ENCODE results near the gene SSR2. TPM values are rescaled to one million over a fixed set of nuclear protein-coding genes. Genes with fewer than 3 reads are reported as not detected.

SSR2 gene
- total and polyA plus RNA-seq, 2 experiments from 2014 or later = 136 to 291 TPM

DNA sequence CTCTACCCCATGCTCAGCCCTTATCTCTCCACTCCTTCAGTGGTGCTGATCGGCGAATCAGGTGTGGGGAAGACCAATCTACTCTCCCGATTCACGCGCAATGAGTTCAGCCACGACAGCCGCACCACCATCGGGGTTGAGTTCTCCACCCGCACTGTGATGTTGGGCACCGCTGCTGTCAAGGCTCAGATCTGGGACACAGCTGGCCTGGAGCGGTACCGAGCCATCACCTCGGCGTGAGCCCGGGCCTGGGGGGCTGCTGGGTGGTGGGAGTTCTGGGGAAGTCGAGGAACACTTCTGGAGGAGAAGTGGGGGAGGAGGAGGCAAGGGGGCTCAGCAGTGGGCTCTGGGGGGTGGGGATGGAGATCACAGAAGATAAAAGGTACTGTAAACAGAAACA lies 45.1 kb upstream of the SSR2 start:
- no peak overlapping the region for H3K27ac Mint-ChIP-seq
- Histone ChIP-seq H3K27me3 (ENCODE audit: insufficient read depth) (peaks cover 7% of the 10 kb centered on the region; the same call in 1 of the 2 replicates), H4K20me1 (replicated peaks; ENCODE audit: insufficient read depth) (peaks cover 13% of the 10 kb centered on the region), H3K79me2 (replicated peaks; ENCODE audit: insufficient read depth) (0 out of 2 replicates have a peak, but pooled peaks cover 4% of the 10 kb centered on the region), H3K9me2 (ENCODE audit: insufficient read depth) (no peaks in the 10 kb centered on the region), H2AFZ (no peak overlapping the region), H3F3A (replicated peaks; ENCODE audit: low read depth) (peaks cover 16% of the 10 kb centered on the region; the same call in 1 of the 2 replicates), H3K4me3 (no peak overlapping the region), H3K4me2 (no peak overlapping the region), H3K4me1 (ENCODE audit: insufficient read depth) (peaks cover 20% of the 10 kb centered on the region), H3K27ac (ENCODE audit: low read depth) (no peak overlapping the region), H3K36me3 (ENCODE audit: insufficient read depth) (no peaks in the 10 kb centered on the region)
- H3K4me3 Mint-ChIP-seq = no peak overlapping the region
- H3K27me3 Mint-ChIP-seq (ENCODE audit: insufficient read depth, low read depth, poor library complexity) = peaks cover 23% of the 10 kb centered on the region
- DNase-seq (ENCODE audit: low spot score) (no peak), ATAC-seq (peak; percentile 2)
- peaks cover 39% of the 10 kb centered on the region for H3K36me3 Mint-ChIP-seq (ENCODE audit: low read depth)
- H3K9me3 Mint-ChIP-seq = no peaks in the 10 kb centered on the region; the same call in 2 of the 3 replicates
- TF ChIP-seq, protein P1, sequence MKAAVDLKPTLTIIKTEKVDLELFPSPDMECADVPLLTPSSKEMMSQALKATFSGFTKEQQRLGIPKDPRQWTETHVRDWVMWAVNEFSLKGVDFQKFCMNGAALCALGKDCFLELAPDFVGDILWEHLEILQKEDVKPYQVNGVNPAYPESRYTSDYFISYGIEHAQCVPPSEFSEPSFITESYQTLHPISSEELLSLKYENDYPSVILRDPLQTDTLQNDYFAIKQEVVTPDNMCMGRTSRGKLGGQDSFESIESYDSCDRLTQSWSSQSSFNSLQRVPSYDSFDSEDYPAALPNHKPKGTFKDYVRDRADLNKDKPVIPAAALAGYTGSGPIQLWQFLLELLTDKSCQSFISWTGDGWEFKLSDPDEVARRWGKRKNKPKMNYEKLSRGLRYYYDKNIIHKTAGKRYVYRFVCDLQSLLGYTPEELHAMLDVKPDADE (IDR thresholded peaks at IDR 0.05) = no peak
- TF ChIP-seq, protein P2, sequence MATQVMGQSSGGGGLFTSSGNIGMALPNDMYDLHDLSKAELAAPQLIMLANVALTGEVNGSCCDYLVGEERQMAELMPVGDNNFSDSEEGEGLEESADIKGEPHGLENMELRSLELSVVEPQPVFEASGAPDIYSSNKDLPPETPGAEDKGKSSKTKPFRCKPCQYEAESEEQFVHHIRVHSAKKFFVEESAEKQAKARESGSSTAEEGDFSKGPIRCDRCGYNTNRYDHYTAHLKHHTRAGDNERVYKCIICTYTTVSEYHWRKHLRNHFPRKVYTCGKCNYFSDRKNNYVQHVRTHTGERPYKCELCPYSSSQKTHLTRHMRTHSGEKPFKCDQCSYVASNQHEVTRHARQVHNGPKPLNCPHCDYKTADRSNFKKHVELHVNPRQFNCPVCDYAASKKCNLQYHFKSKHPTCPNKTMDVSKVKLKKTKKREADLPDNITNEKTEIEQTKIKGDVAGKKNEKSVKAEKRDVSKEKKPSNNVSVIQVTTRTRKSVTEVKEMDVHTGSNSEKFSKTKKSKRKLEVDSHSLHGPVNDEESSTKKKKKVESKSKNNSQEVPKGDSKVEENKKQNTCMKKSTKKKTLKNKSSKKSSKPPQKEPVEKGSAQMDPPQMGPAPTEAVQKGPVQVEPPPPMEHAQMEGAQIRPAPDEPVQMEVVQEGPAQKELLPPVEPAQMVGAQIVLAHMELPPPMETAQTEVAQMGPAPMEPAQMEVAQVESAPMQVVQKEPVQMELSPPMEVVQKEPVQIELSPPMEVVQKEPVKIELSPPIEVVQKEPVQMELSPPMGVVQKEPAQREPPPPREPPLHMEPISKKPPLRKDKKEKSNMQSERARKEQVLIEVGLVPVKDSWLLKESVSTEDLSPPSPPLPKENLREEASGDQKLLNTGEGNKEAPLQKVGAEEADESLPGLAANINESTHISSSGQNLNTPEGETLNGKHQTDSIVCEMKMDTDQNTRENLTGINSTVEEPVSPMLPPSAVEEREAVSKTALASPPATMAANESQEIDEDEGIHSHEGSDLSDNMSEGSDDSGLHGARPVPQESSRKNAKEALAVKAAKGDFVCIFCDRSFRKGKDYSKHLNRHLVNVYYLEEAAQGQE (IDR thresholded peaks at IDR 0.05; ENCODE audit: unreplicated experiment) = no peak
- TF ChIP-seq JUNB (IDR thresholded peaks at IDR 0.05; ENCODE audit: unreplicated experiment) = no peak
- no peak for TF ChIP-seq EZH2phosphoT487 (IDR thresholded peaks at IDR 0.05; ENCODE audit: unreplicated experiment)
- TF ChIP-seq, protein P3, sequence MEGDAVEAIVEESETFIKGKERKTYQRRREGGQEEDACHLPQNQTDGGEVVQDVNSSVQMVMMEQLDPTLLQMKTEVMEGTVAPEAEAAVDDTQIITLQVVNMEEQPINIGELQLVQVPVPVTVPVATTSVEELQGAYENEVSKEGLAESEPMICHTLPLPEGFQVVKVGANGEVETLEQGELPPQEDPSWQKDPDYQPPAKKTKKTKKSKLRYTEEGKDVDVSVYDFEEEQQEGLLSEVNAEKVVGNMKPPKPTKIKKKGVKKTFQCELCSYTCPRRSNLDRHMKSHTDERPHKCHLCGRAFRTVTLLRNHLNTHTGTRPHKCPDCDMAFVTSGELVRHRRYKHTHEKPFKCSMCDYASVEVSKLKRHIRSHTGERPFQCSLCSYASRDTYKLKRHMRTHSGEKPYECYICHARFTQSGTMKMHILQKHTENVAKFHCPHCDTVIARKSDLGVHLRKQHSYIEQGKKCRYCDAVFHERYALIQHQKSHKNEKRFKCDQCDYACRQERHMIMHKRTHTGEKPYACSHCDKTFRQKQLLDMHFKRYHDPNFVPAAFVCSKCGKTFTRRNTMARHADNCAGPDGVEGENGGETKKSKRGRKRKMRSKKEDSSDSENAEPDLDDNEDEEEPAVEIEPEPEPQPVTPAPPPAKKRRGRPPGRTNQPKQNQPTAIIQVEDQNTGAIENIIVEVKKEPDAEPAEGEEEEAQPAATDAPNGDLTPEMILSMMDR (conservative IDR thresholded peaks at IDR 0.05; ENCODE audit: low read depth in 2 of 2) = no peak
- no peak for TF ChIP-seq ZNF331 (CRISPR knock-in tag; IDR thresholded peaks at IDR 0.05; ENCODE audit: low read depth)
- no peak for TF ChIP-seq POLR2AphosphoS5 (IDR thresholded peaks at IDR 0.05; ENCODE audit: low read depth)
- no peak for TF ChIP-seq STAT1 (IDR thresholded peaks at IDR 0.05; ENCODE audit: unreplicated experiment)
- TF ChIP-seq, protein P4, sequence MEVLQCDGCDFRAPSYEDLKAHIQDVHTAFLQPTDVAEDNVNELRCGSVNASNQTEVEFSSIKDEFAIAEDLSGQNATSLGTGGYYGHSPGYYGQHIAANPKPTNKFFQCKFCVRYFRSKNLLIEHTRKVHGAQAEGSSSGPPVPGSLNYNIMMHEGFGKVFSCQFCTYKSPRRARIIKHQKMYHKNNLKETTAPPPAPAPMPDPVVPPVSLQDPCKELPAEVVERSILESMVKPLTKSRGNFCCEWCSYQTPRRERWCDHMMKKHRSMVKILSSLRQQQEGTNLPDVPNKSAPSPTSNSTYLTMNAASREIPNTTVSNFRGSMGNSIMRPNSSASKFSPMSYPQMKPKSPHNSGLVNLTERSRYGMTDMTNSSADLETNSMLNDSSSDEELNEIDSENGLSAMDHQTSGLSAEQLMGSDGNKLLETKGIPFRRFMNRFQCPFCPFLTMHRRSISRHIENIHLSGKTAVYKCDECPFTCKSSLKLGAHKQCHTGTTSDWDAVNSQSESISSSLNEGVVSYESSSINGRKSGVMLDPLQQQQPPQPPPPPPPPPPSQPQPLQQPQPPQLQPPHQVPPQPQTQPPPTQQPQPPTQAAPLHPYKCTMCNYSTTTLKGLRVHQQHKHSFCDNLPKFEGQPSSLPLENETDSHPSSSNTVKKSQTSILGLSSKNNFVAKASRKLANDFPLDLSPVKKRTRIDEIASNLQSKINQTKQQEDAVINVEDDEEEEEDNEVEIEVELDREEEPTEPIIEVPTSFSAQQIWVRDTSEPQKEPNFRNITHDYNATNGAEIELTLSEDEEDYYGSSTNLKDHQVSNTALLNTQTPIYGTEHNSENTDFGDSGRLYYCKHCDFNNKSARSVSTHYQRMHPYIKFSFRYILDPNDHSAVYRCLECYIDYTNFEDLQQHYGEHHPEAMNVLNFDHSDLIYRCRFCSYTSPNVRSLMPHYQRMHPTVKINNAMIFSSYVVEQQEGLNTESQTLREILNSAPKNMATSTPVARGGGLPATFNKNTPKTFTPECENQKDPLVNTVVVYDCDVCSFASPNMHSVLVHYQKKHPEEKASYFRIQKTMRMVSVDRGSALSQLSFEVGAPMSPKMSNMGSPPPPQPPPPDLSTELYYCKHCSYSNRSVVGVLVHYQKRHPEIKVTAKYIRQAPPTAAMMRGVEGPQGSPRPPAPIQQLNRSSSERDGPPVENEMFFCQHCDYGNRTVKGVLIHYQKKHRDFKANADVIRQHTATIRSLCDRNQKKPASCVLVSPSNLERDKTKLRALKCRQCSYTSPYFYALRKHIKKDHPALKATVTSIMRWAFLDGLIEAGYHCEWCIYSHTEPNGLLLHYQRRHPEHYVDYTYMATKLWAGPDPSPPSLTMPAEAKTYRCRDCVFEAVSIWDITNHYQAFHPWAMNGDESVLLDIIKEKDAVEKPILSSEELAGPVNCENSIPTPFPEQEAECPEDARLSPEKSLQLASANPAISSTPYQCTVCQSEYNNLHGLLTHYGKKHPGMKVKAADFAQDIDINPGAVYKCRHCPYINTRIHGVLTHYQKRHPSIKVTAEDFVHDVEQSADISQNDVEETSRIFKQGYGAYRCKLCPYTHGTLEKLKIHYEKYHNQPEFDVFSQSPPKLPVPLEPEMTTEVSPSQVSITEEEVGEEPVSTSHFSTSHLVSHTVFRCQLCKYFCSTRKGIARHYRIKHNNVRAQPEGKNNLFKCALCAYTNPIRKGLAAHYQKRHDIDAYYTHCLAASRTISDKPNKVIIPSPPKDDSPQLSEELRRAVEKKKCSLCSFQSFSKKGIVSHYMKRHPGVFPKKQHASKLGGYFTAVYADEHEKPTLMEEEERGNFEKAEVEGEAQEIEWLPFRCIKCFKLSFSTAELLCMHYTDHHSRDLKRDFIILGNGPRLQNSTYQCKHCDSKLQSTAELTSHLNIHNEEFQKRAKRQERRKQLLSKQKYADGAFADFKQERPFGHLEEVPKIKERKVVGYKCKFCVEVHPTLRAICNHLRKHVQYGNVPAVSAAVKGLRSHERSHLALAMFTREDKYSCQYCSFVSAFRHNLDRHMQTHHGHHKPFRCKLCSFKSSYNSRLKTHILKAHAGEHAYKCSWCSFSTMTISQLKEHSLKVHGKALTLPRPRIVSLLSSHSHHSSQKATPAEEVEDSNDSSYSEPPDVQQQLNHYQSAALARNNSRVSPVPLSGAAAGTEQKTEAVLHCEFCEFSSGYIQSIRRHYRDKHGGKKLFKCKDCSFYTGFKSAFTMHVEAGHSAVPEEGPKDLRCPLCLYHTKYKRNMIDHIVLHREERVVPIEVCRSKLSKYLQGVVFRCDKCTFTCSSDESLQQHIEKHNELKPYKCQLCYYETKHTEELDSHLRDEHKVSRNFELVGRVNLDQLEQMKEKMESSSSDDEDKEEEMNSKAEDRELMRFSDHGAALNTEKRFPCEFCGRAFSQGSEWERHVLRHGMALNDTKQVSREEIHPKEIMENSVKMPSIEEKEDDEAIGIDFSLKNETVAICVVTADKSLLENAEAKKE (CRISPR knock-in tag; IDR thresholded peaks at IDR 0.05) = no peak
- no peak for TF ChIP-seq NANOG (IDR thresholded peaks at IDR 0.05; ENCODE audit: borderline replicate concordance)
- TF ChIP-seq EZH2 (IDR thresholded peaks at IDR 0.05; ENCODE audit: low read depth, unreplicated experiment) = no peak
- no peak for TF ChIP-seq CREB1 (CRISPR knock-in tag; IDR thresholded peaks at IDR 0.05; ENCODE audit: low read depth)
- TF ChIP-seq ZNF114 (CRISPR knock-in tag; IDR thresholded peaks at IDR 0.05) = no peak
- peaks cover 49% of the 10 kb centered on the region for H3K4me1 Mint-ChIP-seq
